DLD1 (cell line): ENCODE measurements around the gene CTPS1.

Experiments
- in situ Hi-C: cut with HindIII; loops from 2 replicates; pipeline ENCODE4 v1.10.0; 2017; ENCODE audit warnings: low sequenced_read_pairs

CTPS1 gene

GRCh38 chr1:40966417-40966816 is 13.1 kb upstream of the CTPS1 start:
- in situ Hi-C loops, result no loop called here

GRCh38 chr1:40969445-40969844 is 10.1 kb upstream of the CTPS1 start:
- in situ Hi-C loops, result no loop called here

DNA sequence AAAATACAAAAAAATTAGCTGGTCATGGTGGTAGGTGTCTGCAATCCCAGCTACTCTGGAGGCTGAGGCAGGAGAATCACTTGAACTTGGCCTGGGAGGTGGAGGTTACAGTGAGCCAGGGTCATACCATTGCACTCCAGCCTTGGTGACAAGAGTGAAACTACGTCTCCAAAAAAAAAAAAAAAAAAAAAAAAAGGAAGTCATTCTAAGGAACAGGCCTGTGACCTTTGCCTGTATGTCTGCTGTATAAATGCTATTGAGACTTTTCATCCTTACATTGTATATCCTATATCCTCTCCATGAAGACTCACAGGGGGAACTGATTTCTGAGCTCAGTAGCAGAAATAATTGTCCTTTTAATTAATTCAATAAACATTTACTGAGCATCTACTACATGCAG is 7.5 kb upstream of the CTPS1 start:
- in situ Hi-C loops, result no loop called here

DNA sequence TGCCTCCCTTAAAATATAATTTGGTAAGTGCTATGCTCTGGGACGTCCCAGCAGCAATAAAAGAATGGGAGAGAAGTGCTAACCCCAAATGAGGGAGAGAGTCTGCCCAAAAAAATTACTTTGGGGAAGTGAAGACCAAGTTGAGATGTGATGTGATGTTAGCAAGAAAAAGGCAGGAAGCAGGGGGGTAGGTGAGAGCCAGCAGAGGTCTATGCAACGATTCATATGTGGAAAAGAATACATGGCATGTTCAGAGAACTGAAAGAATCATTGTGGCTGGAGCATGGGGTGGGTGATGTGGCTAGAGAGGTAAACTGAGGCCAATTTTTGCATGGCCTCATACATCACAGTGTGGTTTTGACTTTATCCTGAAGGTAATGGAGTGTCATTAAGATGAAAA is 5.6 kb upstream of the CTPS1 start:
- in situ Hi-C loops, result no loop called here

DNA sequence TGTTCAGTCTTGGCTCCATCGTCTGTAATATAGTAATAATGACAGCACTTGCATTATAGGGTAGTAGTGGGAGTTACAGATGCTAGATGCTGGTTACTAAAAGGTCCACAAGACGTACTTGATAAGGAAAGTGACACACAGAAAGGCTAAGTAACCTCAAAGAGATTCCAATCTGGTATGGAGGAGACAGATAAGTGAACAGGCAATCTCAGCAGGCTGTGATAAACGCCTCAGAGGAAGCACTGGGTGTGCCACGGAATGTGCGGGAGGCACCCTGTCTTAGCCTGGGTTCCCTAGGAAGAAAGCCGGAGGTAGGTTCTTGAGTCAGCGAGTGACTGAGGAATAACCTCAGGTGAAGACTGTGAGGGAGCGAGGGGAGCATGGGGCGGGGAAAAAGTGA is 4.6 kb upstream of the CTPS1 start:
- in situ Hi-C loops, result no loop called here

- in situ Hi-C loops, result no loop called here
Measured at GRCh38 chr1:40976952-40977690, 2.4 kb upstream of the CTPS1 start.

DNA sequence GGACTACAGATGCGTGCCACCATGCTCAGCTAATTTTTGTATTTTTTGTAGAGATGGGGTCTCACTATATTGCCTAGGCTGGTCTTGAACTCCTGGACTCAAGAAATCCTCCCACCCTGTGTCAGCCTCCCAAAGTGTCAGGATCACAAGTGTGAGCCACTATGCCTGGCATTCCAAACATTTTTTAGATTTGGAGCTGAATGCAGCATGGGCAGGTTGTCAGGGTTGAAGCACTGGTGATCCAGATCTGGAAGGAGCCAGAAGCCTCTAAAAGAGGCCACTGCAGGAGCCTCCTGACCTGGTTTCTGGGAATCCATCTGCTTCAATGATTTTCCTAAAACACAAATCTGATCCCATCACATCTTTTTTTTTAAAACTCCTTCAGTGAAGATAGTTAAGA is 1.8 kb upstream of the CTPS1 start:
- in situ Hi-C loops, result no loop called here

- in situ Hi-C loops, result no loop called here
Measured at GRCh38 chr1:40978886-40979240, 633 bp upstream of the CTPS1 start.

- in situ Hi-C loops, result no loop called here
Measured at GRCh38 chr1:40980068-40980452, 564 bp downstream of the CTPS1 start.

DNA sequence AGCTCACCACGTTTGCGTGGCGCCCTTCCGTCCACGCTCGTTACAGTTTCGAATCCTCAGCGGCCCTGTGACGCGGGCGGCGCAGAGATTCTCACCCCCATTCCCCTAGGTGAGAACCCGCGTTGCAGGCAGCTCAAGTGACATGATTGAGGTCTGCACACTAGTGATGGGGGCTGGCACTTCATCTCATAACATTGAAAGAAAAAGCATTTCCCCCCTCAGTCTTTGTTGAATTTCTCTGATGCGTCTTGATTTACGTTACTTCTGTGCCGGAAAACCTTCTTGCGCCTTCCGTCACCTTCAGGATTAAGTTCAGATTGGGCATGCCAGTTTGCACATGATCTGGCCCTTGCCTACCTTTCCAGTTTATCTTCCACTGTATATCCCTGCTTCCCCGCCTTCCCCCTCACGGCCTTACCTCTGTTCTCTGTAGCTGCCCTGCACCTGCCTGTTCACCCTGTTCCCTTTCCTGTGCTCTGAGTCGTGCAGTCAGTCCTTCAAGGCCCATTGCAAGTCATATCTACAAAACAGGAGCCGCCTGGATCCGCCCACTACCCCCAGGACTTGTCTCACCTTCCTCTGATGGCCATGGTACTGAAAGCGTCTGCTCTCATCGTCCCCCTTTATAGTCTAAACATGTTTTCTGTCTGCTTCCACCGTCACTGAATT is 1.1 kb downstream of the CTPS1 start:
- in situ Hi-C loops, result no loop called here

DNA sequence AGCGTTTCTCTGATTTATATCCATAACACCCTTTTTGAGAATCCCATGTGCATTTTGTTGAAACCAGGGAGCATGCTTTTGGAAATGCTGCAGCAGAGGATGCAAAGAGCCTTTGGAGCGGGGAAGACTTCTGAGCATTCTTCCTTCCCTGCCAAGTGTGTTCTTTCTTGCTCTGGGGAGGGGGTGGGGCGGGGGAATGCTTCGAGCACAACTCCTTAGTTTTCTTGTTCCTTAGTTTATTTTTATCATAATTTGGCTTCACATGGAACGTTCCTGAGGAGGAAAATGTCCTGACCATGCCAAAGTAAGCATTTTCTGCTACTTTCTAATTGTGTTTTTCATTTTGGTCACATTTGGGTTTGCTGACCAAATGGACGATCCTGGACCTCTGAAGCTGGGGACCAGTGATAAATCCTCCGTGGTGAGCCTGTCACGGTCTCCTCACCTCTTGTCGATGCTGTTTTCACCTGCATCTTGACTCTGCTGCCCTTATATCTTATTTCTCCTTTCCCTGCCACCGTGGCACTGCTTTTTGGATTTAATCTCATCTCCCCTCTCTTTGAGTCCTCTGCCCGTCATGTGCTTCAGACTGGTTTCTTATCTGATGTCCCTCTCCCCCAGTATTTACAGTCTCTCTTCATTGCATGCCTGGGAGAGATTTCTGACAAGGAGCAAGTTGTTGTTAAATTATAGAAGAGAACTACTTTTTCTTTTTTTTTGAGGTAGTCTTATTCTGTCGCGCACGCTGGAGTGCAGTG is 2.4 kb downstream of the CTPS1 start:
- in situ Hi-C loops, result no loop called here

- in situ Hi-C loops, result no loop called here
Measured at GRCh38 chr1:40982721-40983120, 3.2 kb downstream of the CTPS1 start.

DNA sequence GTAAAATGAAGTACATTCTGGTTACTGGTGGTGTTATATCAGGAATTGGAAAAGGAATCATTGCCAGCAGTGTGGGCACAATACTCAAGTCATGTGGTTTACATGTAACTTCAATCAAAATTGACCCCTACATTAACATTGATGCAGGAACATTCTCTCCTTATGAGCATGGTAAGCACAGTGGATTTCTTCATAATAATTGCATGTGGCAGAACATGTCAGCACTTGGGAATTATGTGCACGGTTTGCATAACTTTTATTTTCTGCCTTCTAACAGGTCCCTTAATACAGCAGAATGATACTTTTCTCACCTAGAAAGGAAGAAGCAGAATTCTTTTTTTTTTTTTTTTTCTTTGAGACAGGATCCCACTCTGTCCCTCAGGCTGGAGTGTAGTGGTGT is 3.8 kb downstream of the CTPS1 start:
- in situ Hi-C loops, result no loop called here

- in situ Hi-C loops, result no loop called here
Measured at GRCh38 chr1:40984066-40984465, 4.6 kb downstream of the CTPS1 start.

DNA sequence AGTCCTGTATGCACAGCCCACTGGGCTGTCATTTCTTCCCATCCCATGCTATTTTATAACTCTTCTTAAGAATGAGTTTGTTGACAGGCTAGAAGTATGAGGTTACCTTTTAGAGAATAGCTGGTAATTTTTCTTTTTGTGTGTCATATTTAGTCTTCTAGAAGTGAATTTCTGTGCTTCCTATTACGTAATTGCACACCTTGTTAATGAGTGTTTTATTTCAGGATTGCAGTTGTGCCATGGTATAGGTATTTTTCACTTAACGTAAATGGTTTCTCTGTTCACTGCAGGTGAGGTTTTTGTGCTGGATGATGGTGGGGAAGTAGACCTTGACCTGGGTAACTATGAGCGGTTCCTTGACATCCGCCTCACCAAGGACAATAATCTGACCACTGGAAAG is 5.0 kb downstream of the CTPS1 start:
- in situ Hi-C loops, result no loop called here

DNA sequence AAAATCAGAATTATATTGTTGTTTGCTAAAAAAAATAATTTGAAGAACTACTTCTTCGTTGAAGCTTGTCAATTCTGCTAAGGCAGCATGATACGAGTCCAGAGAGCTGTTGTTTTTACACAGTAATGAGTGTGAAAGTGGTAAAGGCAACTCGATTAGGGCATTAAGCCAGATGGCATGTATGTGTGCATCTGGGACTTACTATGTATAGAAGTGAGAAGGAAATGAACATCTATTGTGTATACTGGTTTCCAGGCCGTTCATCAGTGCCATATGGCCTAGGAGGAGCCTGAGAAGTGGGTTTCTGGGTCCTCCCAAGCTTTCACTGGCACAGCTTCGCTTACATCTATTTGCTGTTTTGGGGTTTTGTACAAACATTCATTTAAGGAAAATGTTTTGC is 5.7 kb downstream of the CTPS1 start:
- in situ Hi-C loops, result no loop called here

GRCh38 chr1:40985875-40986274 is 6.4 kb downstream of the CTPS1 start:
- in situ Hi-C loops, result no loop called here

DNA sequence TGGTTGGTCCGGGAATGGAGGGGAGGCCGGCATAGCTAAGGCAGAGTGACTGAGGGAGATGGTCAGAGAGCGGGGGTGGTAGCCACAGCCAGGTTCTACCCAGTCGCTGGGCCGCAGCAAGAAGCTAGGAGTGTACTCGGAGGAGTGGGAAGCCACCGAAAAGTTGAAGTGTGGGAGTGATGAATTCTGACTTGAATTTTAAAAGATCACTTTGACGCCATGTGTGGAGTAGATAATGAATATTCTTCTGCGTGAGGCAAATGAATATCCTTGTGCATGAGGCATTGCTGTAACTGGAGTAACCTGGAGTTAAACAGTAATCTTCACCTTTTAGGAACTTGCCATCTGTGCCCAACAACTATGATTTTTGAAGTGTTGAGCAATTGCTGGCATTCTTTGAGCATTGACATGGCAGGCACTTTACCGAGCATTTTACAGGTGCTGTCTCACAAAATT is 6.9 kb downstream of the CTPS1 start:
- in situ Hi-C loops, result no loop called here

GRCh38 chr1:40986956-40987355 is 7.5 kb downstream of the CTPS1 start:
- in situ Hi-C loops, result no loop called here

DNA sequence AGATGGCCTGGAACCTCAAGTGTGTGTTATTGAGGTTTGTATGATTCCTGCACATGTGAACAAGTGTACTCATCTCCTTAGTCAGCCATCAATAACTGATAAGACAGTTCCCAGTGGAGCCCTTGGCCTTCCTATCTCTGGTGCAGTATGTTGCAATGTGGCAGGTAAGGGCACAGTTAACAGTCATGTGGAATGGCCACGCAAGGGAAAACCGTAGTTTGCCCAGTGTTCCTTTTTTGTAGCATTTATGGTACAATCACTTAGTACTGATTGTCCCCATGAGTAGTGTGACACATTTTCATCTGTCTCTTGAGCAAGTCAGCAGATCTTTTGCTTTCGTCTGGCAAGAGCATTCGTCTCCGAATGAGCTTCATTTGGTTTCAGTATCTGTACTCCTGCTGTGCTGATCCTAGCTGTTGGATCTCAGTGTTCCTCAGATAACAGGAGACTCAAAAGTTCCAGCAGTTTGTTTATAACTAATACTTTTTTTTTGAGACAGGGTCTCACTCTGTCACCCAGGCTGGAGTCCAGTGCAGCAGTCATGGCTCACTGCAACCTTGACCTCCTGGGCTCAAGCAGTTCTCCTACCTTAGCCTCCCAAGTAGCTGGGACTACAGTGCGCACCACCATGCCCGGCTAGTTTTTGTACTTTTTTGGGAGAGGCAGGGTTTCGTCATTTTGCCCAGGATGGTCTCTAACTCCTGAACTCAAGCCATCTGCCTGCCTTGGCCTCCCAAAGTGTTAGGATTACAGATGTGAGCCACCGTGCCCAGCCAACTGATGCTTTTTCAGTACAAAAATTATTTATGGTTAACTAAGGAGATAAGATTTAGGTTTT is 8.2 kb downstream of the CTPS1 start:
- in situ Hi-C loops, result no loop called here

- in situ Hi-C loops, result no loop called here
Measured at GRCh38 chr1:40988280-40988679, 8.8 kb downstream of the CTPS1 start.
